ENCODE results near the gene SUPT4H1.

Gene SUPT4H1

DNA sequence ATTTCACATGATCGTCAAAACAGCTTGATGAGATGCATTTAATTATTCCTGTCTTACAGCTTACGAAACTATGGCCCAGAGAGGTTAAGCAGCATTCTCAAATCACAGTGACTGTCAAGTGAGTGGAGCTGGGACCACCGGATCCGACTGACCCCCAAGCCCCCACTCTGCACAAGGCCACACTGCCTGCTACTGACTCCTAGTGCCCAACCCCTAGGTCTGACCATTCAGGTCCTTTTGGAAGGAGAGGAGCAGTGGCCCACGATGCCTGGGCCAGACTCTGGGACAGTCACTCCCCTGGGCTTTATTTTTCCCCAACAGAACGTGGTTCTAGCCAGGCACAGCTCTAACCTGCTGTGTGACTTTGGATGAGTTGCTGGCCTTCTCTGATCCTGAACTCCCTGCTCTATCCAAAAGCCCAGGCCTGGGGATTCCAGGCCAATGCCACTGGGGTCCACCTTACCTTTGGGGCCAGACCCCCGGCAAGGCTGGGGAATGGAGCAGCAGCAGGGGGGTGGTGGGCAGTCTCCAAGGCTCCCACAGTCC is 33.3 kb downstream of the SUPT4H1 start:
- DNase-seq (ENCODE audit: low spot score), result no peak

DNA sequence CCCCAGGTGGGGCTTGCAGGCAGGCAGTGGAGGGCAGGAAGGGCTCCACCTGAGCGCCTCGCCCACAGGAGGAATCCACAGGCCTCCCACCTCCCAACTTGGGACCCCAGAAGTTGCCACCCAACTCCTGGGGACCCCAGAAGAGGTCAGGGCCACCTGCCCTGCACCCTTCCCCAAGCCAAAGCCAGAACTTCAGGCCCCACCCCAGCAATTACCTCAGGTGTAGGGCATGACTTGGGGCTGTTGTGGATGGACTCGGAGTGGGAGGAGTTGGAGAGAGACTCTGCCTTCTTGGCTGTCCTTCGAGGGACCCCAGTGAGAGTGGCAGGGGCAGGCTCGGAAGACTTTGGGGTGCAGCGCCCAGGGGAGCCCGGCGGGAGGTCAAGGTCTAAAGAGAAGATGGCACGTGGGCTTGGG is 33.9 kb downstream of the SUPT4H1 start:
- DNase-seq (ENCODE audit: low spot score), result no peak

DNA sequence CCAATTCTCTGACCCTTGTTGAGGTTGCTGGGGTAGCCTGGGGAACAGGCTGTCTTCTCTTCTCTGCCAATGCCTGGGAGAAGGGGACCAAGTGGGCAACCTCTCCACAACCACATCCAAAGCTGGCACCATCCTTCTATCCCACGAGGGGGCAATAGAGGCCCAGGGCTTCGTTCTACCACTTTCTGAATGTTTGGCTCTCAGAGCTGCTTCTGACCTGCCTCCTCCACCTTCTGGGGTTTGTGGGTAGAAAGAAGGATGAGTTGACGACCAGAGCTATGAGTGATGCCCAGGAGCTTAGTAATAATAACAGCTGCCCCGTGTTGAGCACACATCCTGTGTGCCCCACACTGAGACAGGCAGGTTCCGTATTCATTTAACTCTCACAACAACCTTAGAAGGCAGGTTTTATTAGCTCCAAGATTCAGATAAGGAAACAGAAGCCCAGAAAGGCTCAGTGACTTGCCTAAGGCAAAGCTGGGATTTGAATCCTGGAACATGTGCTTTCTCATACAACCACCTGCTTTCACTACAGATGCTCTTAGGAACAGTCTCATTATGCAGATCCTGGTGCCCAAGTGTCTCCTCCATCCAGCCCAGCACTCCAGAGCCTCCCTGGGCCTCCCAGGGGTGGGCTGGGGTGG is 34.5 kb downstream of the SUPT4H1 start:
- DNase-seq (ENCODE audit: low spot score), result no peak

DNA sequence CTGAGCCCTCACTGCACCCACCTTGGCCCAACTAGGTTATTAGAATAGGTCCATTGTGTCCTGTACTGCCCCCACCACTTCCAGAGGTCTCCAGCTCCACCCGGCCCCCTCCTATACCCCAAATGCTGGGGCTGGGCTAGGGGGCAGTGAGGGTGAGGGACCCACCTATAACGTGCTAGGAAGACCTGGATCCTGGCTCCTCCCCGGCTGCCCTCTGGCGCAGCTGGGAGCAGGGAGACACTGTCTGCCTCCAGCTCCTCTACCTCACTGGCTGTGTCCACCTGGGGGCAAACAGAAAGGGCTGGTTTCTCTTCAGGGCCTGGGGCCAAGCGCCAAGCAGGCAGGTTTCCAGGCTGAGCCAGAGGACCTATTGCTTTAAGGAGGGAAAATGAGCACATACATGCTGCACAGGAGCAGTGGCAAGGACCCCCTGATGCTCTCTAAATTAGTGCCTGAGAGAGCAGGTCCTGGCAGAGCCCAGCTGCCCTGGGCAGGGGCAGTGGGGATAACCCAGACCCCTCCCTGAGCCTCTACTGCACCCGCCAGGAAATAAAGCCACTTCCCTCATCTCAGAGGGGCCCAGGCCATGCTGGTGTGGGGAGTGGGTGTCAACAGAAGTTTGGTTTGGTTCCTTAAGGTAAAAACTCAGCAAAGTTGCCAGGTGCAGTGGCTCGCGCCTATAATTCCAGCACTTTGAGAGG is 35.6 kb downstream of the SUPT4H1 start:
- DNase-seq (ENCODE audit: low spot score), result no peak

DNA sequence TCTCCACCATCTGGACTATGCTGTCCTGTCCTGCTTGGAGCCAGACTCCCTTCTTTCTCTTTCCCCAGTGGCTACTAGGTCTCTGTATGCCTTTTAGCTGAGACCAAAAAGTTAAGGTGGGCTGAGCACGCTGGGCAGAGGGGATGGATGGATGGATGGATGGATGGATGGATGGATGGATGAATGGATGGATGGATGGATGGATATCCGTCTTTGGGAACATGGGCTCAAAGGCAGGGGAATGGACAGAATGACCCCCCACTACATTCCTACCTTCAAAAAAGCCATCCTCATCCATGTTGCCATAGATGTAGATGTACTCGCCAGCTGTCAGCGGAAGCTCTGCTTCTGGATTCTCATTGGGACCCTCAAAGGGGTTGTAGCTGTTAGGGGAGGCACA is 36.3 kb downstream of the SUPT4H1 start:
- no peak for DNase-seq (ENCODE audit: low spot score)

DNA sequence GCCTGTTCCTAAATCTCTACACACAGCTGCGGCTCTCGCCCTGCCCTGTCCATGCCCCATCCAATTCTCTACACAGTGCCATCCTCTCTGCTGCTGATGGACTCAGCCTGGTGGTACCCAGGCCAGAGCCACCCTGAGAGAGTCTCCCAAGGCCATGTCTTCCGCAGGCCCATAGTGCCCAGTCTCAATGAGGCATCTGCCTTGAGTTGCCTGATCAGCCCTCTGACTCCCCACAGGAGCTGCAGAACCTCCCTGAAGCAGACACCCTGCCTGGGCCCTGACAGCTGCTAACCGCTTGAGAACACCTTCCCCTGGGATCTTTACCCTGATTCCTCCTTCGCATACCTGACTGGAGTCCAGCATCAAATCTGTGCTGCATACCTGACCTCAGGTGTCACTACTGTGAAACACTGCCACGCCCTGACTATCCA is 36.7 kb downstream of the SUPT4H1 start:
- DNase-seq (ENCODE audit: low spot score), result no peak

DNA sequence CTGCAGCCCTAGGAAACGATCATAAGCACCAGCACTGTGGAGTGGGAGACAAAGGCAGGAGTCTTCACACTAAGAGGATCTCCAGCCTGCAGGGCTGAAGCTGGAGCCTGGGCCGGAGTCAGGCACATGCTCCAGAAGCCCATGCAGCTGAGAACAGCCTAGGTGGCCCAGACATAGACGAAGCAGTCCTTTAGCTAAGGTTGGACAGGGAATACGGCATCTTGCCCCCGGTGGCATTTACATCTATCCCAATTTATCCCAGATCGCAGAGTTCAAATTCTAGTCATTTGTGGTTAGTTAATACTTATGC is 37.3 kb downstream of the SUPT4H1 start:
- DNase-seq (ENCODE audit: low spot score), result no peak

DNA sequence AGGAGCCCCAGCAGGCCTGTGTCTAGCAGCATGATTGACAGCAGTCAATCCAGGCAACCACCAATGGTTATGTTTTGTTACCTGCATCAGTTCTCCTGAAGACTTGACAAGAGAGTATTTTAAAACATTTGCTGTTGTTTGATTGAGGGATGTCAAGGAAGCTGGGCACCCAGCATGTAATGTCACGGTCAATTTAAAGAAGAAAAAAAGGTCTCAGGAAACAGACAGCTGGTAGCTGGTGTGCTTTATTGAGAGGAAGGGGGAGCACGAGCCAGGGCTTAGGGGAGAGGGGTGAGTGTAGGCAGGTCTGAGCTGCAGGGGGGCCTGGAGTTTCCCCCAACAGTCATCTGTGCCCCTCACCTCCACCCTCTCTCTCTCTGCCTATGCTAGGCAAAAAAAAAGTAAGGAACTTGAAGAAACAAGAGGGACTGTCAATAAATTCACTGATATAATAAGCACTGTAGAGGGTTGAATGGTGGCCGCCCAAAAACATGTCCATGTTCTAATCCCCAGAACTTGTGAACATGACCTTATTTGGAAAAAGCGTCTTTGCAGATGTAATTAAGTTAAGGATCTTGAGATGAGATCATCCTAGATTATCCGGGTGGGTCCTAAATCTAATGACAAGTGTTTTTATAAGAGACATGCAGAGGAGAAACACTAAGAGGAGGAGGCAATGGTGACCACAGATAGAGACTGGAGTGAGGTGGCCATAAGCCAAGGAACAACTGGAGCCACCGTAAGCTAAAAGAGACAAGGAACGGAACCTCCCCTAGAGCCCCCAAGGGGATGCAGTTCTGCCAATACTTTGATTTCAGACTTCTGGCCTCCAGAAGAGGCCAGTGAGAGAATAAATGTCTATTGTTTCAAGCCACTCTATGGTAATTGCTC is 37.9 kb downstream of the SUPT4H1 start:
- no peak for DNase-seq (ENCODE audit: low spot score)

DNA sequence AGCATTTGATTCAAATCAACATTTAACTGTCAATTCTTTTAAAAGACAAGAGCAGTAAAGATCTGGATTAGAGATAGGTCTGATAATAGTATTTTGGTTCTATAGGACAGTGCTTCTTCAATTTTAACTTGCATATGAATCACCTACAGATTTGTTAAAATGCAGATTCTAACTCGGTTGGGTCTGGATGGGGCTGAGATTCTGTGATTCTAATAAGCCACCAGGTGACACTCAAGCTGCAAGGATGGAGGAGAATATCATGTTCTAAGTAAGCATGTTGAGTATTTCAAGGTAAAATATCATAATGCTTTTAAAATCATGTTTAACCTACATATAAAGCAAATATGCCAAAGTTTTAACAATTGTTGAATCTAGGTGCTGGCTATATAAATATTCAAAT is 39.2 kb downstream of the SUPT4H1 start:
- DNase-seq (ENCODE audit: low spot score), result no peak

DNA sequence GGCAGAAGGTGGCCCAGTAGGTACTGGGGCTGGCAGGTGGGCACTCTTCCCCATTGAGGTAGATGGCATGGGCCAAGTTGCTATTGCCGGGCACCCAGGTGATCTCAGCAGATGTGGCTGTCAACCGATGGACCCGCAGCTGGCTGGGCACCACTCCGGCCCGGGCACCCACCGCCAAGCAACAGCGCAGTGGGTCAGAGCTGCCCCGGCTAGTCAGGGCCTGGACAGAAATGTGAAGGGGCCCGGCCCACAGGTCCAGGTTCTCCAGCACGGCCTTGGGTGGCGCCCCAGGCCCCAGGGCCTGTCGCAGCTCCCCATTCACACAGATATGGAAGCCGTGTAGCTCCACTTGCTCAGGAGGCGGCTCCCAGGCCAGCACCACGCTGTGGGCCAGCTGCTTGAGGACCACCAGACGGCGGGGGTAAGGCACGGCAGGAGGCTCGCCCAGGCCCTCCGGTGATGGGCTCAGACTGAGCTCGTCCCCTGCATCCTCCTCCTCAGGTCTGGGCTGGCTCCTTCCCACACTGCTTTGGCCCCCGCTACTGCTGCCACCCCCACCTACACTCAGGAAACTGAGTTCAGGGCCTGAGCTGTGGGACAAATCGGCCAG is 39.9 kb downstream of the SUPT4H1 start:
- no peak for DNase-seq (ENCODE audit: low spot score)

DNA sequence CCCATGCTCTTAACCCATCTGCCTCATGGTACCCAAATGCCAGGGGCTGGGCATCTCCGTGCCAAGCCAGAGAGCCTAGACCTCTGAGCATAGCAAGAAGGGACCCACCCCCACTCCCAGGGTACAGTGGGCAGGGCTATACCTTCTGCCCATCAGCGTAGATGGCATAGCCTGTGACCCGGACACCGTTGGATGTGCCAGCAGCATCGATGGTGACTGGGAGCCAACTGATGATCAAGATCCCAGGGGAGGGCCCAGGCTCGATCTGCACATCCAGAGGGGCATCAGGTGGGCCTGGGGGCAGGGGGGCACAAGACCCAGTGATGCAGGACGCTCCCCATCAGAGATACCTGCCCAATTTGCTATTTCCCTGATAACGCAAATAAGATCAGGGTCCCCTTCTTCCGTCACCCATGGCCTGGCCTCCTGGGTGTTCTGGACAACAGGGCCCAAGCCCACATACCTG is 40.5 kb downstream of the SUPT4H1 start:
- DNase-seq (ENCODE audit: low spot score), result no peak

DNA sequence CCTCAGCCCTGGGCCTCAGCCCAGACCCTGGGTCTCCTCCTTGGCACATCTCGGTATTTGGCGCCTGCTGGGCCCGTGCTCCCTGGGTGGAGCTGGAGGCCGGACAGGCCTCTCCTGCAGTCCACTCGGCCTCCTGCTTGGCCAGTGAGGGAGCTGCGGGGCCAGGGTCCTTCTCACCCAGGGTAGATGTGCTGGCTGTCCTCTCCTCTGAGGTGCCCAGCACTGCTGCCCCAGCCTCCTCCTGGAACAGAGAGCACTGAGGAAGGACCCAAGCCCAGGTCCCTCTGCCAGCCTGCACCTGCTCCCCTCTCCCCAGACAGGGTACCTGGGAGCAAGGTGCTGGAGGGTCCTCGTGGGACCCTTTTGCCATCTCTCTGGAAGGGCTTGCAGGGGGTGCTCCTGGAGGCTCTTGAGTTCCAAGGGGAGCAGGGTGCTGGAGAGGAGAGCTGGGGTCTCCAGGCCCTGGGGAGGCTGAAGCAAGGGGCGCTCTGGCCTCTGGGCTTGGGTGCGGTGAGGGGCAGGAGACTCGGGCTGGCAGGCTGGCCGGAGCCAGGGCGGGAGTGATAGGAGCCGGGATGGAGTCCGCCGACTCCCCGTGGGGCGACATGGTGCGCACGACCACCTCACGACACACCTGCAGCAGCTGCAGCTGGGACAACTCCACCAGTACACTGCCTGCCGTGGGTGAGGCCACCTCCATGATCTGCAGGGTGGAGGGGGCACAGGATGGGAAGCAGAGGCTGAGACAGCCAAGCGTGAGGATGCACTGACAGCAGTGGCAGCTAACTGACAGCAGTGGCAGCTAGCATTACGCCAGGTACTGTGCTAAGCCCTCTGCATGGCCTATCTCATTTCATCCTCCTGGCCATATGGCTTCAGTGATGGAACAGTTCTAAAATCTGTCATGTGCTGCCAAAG is 41.2 kb downstream of the SUPT4H1 start:
- DNase-seq (ENCODE audit: low spot score), result no peak

DNA sequence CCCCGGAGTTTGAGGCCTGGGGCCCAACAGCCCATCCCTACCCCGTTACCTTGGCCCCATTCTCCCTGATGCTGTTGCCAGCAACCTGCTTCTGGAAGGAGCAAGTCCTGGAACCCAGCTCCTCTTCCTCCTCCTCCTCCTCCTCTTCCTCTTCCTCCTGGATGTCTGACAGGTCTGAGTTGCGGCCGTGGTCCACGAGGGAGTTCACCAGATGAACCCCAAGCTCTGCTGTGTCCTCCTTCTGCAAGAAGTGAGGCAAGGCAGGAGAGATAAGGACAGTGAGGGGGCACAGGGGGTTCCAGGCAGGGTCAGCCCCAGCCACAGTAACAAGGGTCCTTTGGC is 42.1 kb downstream of the SUPT4H1 start:
- DNase-seq (ENCODE audit: low spot score), result no peak

DNA sequence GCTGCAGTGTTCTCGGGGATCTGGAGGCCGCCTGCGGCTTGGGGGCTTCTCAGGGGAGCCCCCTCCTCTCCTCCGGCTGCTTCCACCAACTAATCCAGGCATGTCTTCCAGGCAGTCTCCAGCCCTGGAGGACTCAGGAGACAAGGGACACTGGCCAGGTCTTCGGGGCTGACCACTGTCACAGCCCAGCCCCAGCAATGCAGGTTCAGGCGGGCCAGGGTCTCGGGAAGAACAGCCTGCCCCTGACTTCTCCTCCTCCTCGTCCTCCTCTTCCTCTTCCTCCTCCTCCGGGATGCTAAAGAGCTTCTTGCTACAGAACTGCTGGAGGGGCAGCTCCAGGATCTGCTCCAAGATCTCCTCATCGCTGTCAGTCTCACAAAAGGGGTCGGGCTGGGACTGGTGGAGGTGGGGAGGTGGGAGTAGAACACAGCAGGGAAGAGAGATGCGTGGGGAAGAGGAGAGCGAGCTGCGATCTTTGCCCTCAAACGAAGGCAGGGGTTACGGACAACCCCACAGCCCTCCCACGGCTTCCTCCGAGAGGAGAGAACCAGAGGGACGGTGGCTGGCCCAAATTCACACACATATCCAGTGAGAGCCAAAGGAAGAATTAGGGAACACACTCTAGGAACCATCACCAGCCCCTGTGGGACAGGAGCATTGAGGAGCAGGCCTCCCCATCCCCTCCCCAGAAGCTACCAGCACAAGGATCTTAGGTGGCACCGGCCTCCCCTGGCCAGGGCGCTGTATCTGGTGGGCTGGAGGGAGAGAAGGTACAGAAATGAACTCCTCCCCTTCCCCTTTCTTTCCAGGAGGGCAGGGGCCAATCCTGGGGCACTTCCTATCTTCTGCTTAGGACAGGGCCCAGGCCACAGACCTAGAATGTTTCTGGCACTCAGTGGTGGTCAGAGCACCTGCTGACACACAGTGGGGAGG is 42.8 kb downstream of the SUPT4H1 start:
- no peak for DNase-seq (ENCODE audit: low spot score)

DNA sequence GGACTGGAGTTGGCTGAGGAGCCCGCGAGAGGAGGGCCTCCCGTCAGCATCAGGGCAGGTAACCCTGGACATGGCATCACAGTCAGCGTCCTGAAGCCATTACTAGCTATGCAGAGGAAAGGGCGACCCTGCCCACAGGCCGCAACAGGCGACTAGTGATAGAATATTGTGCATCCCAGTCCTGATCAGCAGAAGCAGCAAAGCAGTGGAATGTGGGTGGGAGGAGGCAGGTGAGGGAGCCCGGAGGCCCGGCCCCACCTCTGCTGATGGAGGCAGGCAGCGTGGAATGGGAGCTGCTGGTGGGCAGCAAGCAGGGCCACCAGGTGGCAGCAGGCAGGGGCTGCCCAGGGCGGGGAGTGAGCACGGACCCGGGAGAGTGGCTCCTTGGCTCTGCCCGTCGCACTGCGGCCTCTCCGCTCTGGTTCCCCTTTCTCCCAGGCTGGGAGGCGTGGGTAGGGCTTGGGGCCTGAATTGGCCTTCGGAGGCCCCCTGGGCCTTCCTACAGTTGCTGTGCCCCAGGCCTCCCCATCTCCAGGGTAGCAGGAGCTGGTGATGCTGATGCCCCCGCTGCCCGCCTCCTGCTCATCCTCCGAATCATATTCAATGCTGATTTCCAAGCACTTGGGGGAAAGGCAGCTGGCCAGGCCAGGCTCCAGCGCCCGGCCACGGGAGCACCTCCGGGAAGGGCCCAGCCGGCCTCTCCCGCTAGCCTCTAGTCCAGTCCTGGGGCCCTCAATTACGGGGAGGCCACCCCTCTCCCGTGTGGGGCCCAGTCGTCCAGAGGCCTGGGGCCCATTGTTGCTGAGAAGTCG is 43.6 kb downstream of the SUPT4H1 start:
- no peak for DNase-seq (ENCODE audit: low spot score)

DNA sequence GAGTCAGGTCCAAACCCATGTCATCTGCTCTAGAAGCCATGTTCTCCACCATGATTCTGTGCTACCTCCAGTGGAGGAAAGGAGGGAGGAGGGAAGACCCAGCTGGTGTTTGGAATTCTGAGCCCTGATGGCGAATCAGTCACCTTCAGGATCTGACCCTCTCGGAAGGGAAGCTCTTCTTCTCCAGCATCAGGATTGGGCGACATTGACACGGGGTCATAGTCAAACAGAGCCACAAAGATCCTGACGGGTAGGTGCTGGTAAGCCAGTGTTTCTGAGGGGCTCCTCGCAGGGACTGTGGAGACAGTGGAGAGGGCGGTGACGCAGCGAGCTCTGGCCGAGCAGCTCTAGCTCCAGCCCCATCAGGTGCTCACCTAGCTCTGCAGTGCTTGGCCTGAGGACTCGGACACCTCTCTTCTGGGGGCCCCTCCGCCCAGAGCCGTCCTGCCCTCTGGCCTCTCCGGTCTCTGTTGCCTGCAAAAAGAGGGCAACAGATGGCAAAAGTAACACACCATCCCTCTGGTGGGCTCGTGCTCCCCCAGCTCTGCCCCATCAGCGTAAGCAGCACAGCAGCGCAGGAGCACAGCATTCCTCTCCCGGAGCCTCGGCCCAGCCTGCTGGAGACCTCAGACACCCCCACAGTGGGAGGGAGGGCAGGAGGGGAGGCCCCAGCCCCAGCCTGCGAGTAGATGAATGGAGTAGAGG is 44.4 kb downstream of the SUPT4H1 start:
- no peak for DNase-seq (ENCODE audit: low spot score)

DNA sequence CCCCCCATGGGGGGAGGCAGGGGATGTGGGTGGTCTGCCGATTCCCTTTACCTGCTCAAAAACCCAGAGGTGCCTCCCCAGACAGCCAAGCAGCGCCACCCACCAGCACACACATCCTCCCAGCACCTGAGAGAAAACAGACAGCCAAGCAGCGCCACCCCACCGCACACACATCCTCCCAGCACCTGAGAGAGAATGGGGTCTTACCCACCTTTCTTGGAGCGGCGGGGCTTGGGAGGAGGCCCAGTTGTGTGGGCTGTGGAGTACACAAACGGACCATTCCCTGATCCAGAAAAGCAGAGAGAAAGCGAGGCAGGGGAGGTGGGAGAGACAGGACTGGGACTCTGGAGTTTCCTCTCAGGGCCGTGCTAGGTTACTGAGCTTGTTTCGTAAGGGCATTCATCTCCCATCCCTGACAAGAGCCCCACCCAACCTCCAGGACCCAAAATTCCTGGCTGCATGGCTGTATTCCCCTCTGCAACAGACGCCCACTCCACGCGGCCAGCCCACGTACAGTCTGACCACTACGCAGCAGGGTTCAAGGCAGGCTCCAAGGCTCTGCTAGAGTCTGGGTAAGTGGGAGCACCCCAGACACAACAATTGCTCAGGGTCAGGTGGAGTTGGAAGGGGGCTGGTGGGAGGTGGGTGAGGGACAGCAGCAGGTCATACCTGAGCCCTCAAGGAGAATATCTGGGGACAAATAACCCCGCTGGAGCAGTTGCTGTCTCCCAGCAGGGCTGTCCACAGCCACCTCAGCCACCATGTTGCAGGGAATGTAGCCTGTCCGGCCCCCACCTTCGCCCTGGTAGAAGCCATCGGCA is 45.7 kb downstream of the SUPT4H1 start:
- no peak for DNase-seq (ENCODE audit: low spot score)

DNA sequence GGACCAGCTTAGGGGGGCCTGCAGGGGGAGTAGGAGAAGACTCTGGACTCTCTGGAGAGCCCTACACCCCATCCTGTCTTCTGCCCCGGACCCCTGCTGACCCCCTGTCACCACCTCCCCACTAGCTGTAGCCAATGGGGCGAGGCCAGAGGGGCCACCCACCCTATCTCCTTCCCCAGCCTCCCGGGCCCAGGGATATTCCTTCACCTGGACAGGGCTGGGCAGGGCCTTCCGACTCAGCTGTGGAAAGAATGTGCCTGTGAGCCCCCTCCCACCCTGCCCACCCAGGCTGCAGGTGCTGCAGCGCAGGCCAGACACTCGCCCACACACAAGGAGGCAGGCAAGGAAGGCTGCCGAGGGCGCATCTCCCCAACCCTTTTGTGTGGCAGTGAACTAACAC is 46.4 kb downstream of the SUPT4H1 start:
- no peak for DNase-seq (ENCODE audit: low spot score)
